H9 (cell line): ENCODE measurements around the gene TFF2. TPM values are rescaled to one million over a fixed set of nuclear protein-coding genes. Genes with fewer than 3 reads are reported as not detected.

Source experiments
- DNase-seq: peaks from one replicate; pipeline ENCODE4 v3.0.0-alpha.2; 2017
- H2AFZ ChIP-seq: one replicate; pipeline ENCODE4 v1.6.1; 2013; ENCODE audit warnings: mild to moderate bottlenecking, low read length, control low read depth, moderate library complexity
- H2AK5ac ChIP-seq: 2 replicates; pipeline ENCODE4 v1.6.1; 2013; ENCODE audit warnings: low read length, control low read depth, mixed read lengths; ENCODE audit not compliant: insufficient read length
- H2BK120ac ChIP-seq: one replicate; pipeline ENCODE4 v1.6.1; 2013; ENCODE audit warnings: low read depth, mild to moderate bottlenecking, low read length, control low read depth, inconsistent platforms; ENCODE audit not compliant: poor library complexity, severe bottlenecking
- H2BK12ac ChIP-seq: 2 replicates; pipeline ENCODE4 v1.6.1; 2013; ENCODE audit warnings: low read length, control low read depth, mixed read lengths, low read depth; ENCODE audit not compliant: insufficient read length
- H2BK15ac ChIP-seq: 2 replicates; pipeline ENCODE4 v1.6.1; 2013; ENCODE audit warnings: low read depth, low read length, control low read depth
- H2BK20ac ChIP-seq: one replicate; pipeline ENCODE4 v1.6.1; 2013; ENCODE audit warnings: low read depth, mild to moderate bottlenecking, low read length, control low read depth, inconsistent platforms; ENCODE audit not compliant: poor library complexity, severe bottlenecking
- H2BK5ac ChIP-seq: 2 replicates; pipeline ENCODE4 v1.6.1; 2013; ENCODE audit warnings: low read length, control low read depth, mixed read lengths; ENCODE audit not compliant: insufficient read length
- H3K14ac ChIP-seq: 2 replicates; pipeline ENCODE4 v1.6.1; 2013; ENCODE audit warnings: low read length, control low read depth; ENCODE audit not compliant: insufficient read depth
- H3K18ac ChIP-seq: 2 replicates; pipeline ENCODE4 v1.6.1; 2013; ENCODE audit warnings: low read depth, mild to moderate bottlenecking, mixed read lengths, low read length, control low read depth; ENCODE audit not compliant: insufficient read length
- H3K23ac ChIP-seq: 2 replicates; pipeline ENCODE4 v1.6.1; 2013; ENCODE audit warnings: low read length, control low read depth, mixed read lengths, low read depth; ENCODE audit not compliant: insufficient read length
- H3K23me2 ChIP-seq: 2 replicates; pipeline ENCODE4 v1.6.1; 2013; ENCODE audit warnings: low read depth, mild to moderate bottlenecking, mixed read lengths, low read length, control low read depth; ENCODE audit not compliant: insufficient read length, poor library complexity, severe bottlenecking
- H3K27ac ChIP-seq: 2 replicates; pipeline ENCODE4 v1.5.1; 2013; ENCODE audit warnings: low read length, control low read depth, mixed read lengths, low read depth; ENCODE audit not compliant: insufficient read length
- H3K27me3 ChIP-seq: 2 replicates; pipeline ENCODE4 v1.6.1; 2013; ENCODE audit warnings: low read length, control low read depth, inconsistent platforms; ENCODE audit not compliant: insufficient read depth
- H3K4ac ChIP-seq: 2 replicates; pipeline ENCODE4 v1.6.1; 2013; ENCODE audit warnings: low read depth, mild to moderate bottlenecking, control low read depth, inconsistent platforms, low read length, moderate library complexity
- H3K4me1 ChIP-seq: 2 replicates; pipeline ENCODE4 v1.6.1; 2013; ENCODE audit warnings: low read length, control low read depth, inconsistent platforms; ENCODE audit not compliant: insufficient read depth
- H3K4me2 ChIP-seq: 2 replicates; pipeline ENCODE4 v1.6.1; 2013; ENCODE audit warnings: low read length, control low read depth, mixed read lengths; ENCODE audit not compliant: insufficient read length, insufficient read depth
- H3K56ac ChIP-seq: 2 replicates; pipeline ENCODE4 v1.6.1; 2013; ENCODE audit warnings: low read depth, mild to moderate bottlenecking, mixed read lengths, low read length, control low read depth; ENCODE audit not compliant: insufficient read length
- H3K79me1 ChIP-seq: 2 replicates; pipeline ENCODE4 v1.6.1; 2013; ENCODE audit warnings: low read depth, mild to moderate bottlenecking, moderate library complexity, low read length, control low read depth, inconsistent platforms; ENCODE audit not compliant: insufficient read depth, poor library complexity, severe bottlenecking
- H3K79me2 ChIP-seq: 2 replicates; pipeline ENCODE4 v1.6.1; 2013; ENCODE audit warnings: low read length, control low read depth, inconsistent platforms; ENCODE audit not compliant: insufficient read depth
- H3K9ac ChIP-seq: 2 replicates; pipeline ENCODE4 v1.6.1; 2013; ENCODE audit warnings: low read length, control low read depth, mixed read lengths; ENCODE audit not compliant: insufficient read length; ENCODE audit errors: extremely low read depth
- H3K9me3 ChIP-seq: one replicate; pipeline ENCODE4 v1.6.1; 2013; ENCODE audit warnings: low read depth, low read length, inconsistent platforms; ENCODE audit not compliant: control insufficient read depth
- H3T11ph ChIP-seq: one replicate; pipeline ENCODE4 v1.6.1; 2013; ENCODE audit warnings: mild to moderate bottlenecking, low read length, control low read depth, inconsistent platforms
- H4K20me1 ChIP-seq: one replicate; pipeline ENCODE4 v1.6.1; 2013; ENCODE audit not compliant: control insufficient read depth, insufficient read length, insufficient read depth
- H4K5ac ChIP-seq: 2 replicates; pipeline ENCODE4 v1.6.1; 2013; ENCODE audit warnings: low read depth, mild to moderate bottlenecking, mixed read lengths, low read length, control low read depth; ENCODE audit not compliant: insufficient read length
- H4K8ac ChIP-seq: replicated peaks from 2 replicates; pipeline ENCODE4 v1.6.1; 2013; ENCODE audit warnings: low read length, control low read depth, mixed read lengths, low read depth; ENCODE audit not compliant: insufficient read length
- H4K91ac ChIP-seq: 2 replicates; pipeline ENCODE4 v1.6.1; 2013; ENCODE audit warnings: low read depth, mild to moderate bottlenecking, moderate library complexity, mixed read lengths, low read length, control low read depth; ENCODE audit not compliant: insufficient read length
- H3K27ac Mint-ChIP-seq, 3 experiments: 2 replicates in 2 of 3; 3 replicates in 1 of 3; pipeline ENCODE4 v1.8.0; 2020 to 2021; ENCODE audit warnings: mixed read lengths in 3 of 3, mild to moderate bottlenecking in 1 of 3, moderate library complexity in 1 of 3
- H3K27me3 Mint-ChIP-seq: 2 replicates; pipeline ENCODE4 v1.8.0; 2021; ENCODE audit warnings: low read depth, mild to moderate bottlenecking, moderate library complexity, mixed read lengths
- H3K36me3 Mint-ChIP-seq, 3 experiments: 2 replicates in 2 of 3; 3 replicates in 1 of 3; pipeline ENCODE4 v1.8.0; 2020 to 2021; ENCODE audit warnings: low read depth in 3 of 3, mixed read lengths in 3 of 3; ENCODE audit not compliant: insufficient read depth in 1 of 3
- H3K4me1 Mint-ChIP-seq, 2 experiments: 2 replicates each; pipeline ENCODE4 v1.8.0; 2020; ENCODE audit warnings: mixed read lengths in 2 of 2
- H3K4me3 Mint-ChIP-seq, 2 experiments: 2 replicates in 1 of 2; 3 replicates in 1 of 2; pipeline ENCODE4 v1.8.0; 2020 to 2021; ENCODE audit warnings: mild to moderate bottlenecking in 2 of 2, mixed read lengths in 2 of 2, moderate library complexity in 1 of 2
- H3K9me3 Mint-ChIP-seq, 2 experiments: 2 replicates in 1 of 2; 3 replicates in 1 of 2; pipeline ENCODE4 v1.8.0; 2020; ENCODE audit warnings: mild to moderate bottlenecking in 2 of 2, mixed read lengths in 2 of 2, moderate library complexity in 1 of 2
- WGBS: extraction: QIAGEN DNeasy Blood & Tissue Kit; methylation state at CpG from one replicate; pipeline ENCODE4 v1.1.7; 2013; ENCODE audit warnings: missing lambda C conversion rate, low lambda C conversion rate, mixed read lengths; ENCODE audit not compliant: insufficient read length; ENCODE audit errors: extremely low coverage; 5-methylcytosine and 5-hydroxymethylcytosine counted together
- total RNA-seq: library from RNA; stranded (reverse); gene quantifications from 2 replicates; pipeline ENCODE4 v1.2.1, GENCODE V29; 2021
- TF ChIP-seq, protein P1 (sequence below): fragments of 200-600 bp; sonication (generic); conservative IDR thresholded peaks from 3 replicates; pipeline ENCODE4 v1.8.0; 2021; ENCODE audit warnings: antibody characterized with exemption, mild to moderate bottlenecking

The TFF2 gene
- total RNA-seq, 1 experiment from 2014 or later: not detected

DNA sequence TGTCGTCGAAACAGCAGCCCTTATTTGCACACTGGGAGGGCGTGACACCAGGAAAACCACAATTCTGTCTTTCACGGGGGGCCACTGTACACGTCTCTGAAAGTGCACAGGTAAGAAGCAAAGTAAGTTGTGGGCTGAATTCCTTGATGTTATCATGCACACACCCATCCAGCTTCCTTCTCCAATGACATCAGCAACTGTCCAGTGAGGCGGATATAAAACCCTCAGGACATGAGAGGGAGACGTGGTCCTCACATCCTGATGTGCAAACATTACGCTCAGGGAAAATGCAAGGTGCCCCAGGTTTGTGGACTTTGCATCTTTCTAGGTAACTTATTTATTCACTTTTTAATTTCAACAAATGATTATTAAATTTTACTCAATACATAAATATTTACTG, 12.5 kb upstream of the TFF2 start:
- H2BK5ac ChIP-seq: no peak overlapping the region
- H3K79me1 ChIP-seq: no peaks in the 10 kb centered on the region
- H3K18ac ChIP-seq: no peak overlapping the region
- no peak overlapping the region for H3K56ac ChIP-seq
- H3K4me2 ChIP-seq: no peak overlapping the region
- H2AFZ ChIP-seq: no peak overlapping the region
- H2BK15ac ChIP-seq: no peak overlapping the region
- Mint-ChIP-seq H3K9me3 (peaks cover 9 to 13% of the 10 kb centered on the region in 2 experiments), H3K27ac (no peak overlapping the region), H3K27me3 (peaks cover 5% of the 10 kb centered on the region), H3K4me1 (peaks cover 0 to 2% of the 10 kb centered on the region in 2 experiments; a peak in 1 of 4 replicates), H3K4me3 (no peak overlapping the region), H3K36me3 (peaks cover 0 to 5% (median 4%) of the 10 kb centered on the region in 3 experiments; a peak in 5 of 7 replicates)
- H4K8ac ChIP-seq: no peak overlapping the region
- H3K79me2 ChIP-seq: no peaks in the 10 kb centered on the region
- H3K9ac ChIP-seq: no peak overlapping the region
- no peak overlapping the region for H2BK120ac ChIP-seq
- WGBS: no CpG with 5 or more reads among the region's 8 CpGs
- TF ChIP-seq, protein P1, sequence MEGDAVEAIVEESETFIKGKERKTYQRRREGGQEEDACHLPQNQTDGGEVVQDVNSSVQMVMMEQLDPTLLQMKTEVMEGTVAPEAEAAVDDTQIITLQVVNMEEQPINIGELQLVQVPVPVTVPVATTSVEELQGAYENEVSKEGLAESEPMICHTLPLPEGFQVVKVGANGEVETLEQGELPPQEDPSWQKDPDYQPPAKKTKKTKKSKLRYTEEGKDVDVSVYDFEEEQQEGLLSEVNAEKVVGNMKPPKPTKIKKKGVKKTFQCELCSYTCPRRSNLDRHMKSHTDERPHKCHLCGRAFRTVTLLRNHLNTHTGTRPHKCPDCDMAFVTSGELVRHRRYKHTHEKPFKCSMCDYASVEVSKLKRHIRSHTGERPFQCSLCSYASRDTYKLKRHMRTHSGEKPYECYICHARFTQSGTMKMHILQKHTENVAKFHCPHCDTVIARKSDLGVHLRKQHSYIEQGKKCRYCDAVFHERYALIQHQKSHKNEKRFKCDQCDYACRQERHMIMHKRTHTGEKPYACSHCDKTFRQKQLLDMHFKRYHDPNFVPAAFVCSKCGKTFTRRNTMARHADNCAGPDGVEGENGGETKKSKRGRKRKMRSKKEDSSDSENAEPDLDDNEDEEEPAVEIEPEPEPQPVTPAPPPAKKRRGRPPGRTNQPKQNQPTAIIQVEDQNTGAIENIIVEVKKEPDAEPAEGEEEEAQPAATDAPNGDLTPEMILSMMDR: no peak
- H3K23ac ChIP-seq: no peak overlapping the region
- H3K27ac ChIP-seq: no peak overlapping the region
- no peak for DNase-seq
- no peak overlapping the region for H3K14ac ChIP-seq
- H3K23me2 ChIP-seq: no peaks in the 10 kb centered on the region
- H3T11ph ChIP-seq: no peak overlapping the region
- H2BK20ac ChIP-seq: no peak overlapping the region
- no peaks in the 10 kb centered on the region for H4K20me1 ChIP-seq
- no peaks in the 10 kb centered on the region for H3K9me3 ChIP-seq
- no peak overlapping the region for H4K91ac ChIP-seq
- H3K4me1 ChIP-seq: no peaks in the 10 kb centered on the region; the same call in 1 of the 2 replicates
- H3K4ac ChIP-seq: no peak overlapping the region
- H4K5ac ChIP-seq: no peak overlapping the region
- no peak overlapping the region for H2AK5ac ChIP-seq
- no peak overlapping the region for H2BK12ac ChIP-seq
- no peaks in the 10 kb centered on the region for H3K27me3 ChIP-seq
